Dendritic cell treated with granulocyte-macrophage colony-stimulating factor and Interleukin-4, amounts not matched to agents 40 ng/mL and 50 ng/mL, for 4 days (primary cell): Measurements from ENCODE around the gene AVPI1.
"Not testable (repeated sequence)": the region's sequence is repeated elsewhere in the genome, so short reads cannot be mapped to it uniquely, and the experiment has no call there.

Experiments
- H3K27ac Mint-ChIP-seq: one replicate; pipeline ENCODE4 v1.8.0; 2022; ENCODE audit warnings: mild to moderate bottlenecking, mixed read lengths
- H3K27me3 Mint-ChIP-seq: one replicate; pipeline ENCODE4 v1.8.0; 2022; ENCODE audit warnings: mild to moderate bottlenecking, mixed read lengths
- H3K36me3 Mint-ChIP-seq: one replicate; pipeline ENCODE4 v1.8.0; 2022; ENCODE audit warnings: low read depth, mixed read lengths
- H3K4me1 Mint-ChIP-seq: one replicate; pipeline ENCODE4 v1.8.0; 2022; ENCODE audit warnings: low read depth, mixed read lengths
- H3K4me3 Mint-ChIP-seq: one replicate; pipeline ENCODE4 v1.8.0; 2022; ENCODE audit warnings: mild to moderate bottlenecking, moderate library complexity, mixed read lengths
- H3K9me3 Mint-ChIP-seq: one replicate; pipeline ENCODE4 v1.8.0; 2022; ENCODE audit warnings: mixed read lengths
- intact Hi-C: fragments of 100-400 bp; cut with micrococcal nuclease; formaldehyde crosslinking; loops from one replicate; pipeline ENCODE4 v1.15.0; 2022

The AVPI1 gene

DNA sequence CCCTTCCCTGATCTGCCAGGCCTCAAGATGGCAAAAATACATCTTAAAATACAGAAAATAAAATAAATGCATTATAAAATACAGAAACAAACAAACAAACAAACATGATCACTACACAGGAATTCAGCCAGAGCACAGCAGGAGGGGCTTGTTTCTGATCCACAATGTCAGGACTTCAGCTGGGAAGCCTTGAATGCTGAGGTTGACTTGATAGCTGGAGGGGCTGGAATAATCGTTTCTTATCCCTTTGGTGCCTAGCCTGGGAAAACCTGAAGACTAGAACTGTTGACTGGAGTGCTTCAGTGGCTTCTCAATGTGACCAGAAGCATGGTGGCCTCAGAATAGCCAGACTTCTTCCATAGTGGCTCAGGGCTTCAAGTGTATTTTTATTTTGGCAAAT, 17.3 kb upstream of the AVPI1 start:
- peaks cover 17% of the 10 kb centered on the region for H3K4me1 Mint-ChIP-seq
- intact Hi-C loops: no loop called here
- H3K27me3 Mint-ChIP-seq: peaks cover 15% of the 10 kb centered on the region
- no peak overlapping the region for H3K27ac Mint-ChIP-seq
- no peaks in the 10 kb centered on the region for H3K36me3 Mint-ChIP-seq
- H3K9me3 Mint-ChIP-seq: no peaks in the 10 kb centered on the region
- H3K4me3 Mint-ChIP-seq: no peak overlapping the region

DNA sequence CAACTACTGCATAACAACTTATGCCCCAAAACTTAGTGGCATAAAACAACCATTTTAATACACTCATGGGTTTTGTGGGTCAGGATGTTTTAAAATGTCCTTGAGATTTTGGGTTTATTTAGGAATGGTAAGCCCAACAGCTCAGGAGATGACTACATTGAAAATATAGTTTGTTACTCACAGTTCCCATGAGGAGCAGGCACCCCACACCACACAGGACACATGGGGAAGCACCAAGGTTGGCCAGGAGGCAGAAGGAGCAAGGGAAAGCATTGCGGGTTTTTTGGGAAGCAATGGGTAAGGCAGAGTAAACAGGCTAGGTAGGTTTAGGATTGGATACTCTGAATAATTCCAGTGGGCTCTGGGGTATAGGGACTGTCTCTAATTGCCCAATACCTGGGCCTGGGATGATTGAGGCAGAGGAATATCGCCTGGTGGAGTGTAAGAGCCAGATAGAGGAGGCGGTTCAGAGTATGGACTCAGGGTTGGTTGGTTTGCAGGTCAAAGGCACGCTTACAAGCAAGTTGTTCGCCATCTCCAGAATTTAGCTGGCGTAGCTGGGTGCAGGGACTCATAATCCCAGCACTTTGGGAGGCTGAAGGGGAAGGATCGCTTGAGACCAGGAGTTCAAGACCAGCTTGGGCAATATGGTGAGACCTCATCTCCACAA, 16.5 kb upstream of the AVPI1 start:
- Mint-ChIP-seq H3K9me3 (no peaks in the 10 kb centered on the region), H3K36me3 (no peaks in the 10 kb centered on the region), H3K4me1 (peaks cover 12% of the 10 kb centered on the region), H3K4me3 (no peak overlapping the region), H3K27ac (no peak overlapping the region), H3K27me3 (peaks cover 10% of the 10 kb centered on the region)
- intact Hi-C loops: no loop called here

DNA sequence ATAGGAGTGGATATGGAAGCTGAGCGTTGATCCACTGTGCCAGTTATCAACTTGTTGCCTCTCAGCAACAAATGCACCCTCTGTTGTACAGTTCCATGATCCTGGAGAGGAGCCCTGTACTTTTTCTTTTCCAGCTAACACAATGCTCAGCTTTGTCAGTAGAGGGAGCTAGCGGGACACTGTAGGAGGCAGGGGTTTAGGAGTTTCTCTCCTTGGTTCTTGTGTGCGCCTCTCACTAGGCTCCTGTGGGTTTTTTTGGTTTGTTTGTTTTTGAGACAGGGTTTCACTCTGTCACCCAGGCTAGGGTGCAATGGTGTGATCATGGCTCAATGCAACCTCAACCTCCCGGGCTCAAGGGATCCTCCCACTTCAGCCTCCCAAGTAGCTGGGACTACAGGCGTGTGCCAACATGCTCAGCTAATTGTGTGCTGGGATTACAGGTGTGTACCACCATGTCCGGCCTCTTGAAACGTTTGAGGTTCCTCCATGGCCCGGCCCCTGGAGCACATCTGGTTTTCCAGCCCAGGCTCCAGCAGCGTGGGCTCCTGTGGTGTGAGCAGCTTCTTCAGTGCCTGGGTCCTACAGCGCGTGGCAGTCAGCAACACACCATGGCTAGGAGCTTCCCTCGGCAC, 14.5 kb upstream of the AVPI1 start:
- Mint-ChIP-seq H3K4me3 (no peak overlapping the region), H3K27me3 (peaks cover 5% of the 10 kb centered on the region), H3K4me1 (peaks cover 12% of the 10 kb centered on the region), H3K36me3 (no peaks in the 10 kb centered on the region), H3K27ac (no peak overlapping the region), H3K9me3 (no peaks in the 10 kb centered on the region)
- intact Hi-C loops: loop anchor here (2.0 kb wide), 1 partner anchor 19 kb away; no protein-coding TSS in a partner anchor

DNA sequence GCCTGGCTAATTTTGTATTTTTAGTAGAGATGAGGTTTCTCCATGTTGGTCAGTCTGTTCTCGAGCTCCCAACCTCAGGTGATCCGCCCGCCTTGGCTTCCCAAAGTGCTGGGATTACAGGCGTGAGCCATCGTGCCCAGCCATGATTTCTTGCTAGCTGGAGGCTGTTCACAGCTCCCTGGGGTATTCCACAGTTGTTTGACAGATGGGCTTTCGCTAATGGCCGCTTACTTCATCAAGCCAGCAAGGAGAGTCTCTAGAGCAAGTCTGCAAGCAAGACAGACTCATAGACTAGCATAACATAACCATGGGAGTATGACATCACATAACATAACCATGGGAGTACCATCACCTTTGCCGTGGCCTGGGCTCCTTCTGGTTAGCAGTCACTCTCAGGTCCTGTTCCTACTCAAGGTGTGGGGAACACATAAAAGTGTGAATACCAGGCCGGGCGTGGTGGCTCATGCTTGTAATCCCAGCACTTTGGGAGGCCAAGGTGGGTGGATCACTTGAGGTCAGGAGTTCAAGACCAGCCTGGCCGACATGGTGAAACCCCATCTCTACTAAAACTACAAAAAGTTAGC, 11.1 kb upstream of the AVPI1 start:
- intact Hi-C loops: loop anchor here (5.0 kb wide), 1 partner anchor 34 kb away; no protein-coding TSS in a partner anchor
- H3K27me3 Mint-ChIP-seq, H3K4me3 Mint-ChIP-seq, H3K9me3 Mint-ChIP-seq, H3K36me3 Mint-ChIP-seq, H3K27ac Mint-ChIP-seq: not testable (repeated sequence)
- peaks cover 12% of the 10 kb centered on the region for H3K4me1 Mint-ChIP-seq

DNA sequence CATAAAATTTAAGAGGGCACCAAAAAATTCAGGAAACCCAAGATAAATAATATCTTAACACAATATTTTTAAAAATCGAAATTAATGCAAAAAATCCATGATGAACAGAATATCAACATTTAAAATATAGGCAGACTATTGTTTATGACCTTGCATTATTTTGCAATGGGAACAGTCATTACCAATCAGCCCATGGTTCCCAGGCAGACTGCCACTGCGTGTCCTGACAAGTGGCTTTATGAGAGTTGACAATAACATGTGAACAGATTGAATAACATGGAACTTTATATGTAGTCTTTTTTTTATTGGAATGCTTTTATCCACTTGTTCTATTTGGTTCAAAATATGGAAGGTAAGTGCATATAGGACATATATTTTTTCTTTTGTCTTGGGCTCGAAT, 3.1 kb upstream of the AVPI1 start:
- H3K4me1 Mint-ChIP-seq: peaks cover 39% of the 10 kb centered on the region
- H3K9me3 Mint-ChIP-seq: no peaks in the 10 kb centered on the region
- H3K4me3 Mint-ChIP-seq: no peak overlapping the region
- intact Hi-C loops: no loop called here
- no peaks in the 10 kb centered on the region for H3K27me3 Mint-ChIP-seq
- peak overlapping the region; percentile 93 for H3K27ac Mint-ChIP-seq
- H3K36me3 Mint-ChIP-seq: peaks cover 6% of the 10 kb centered on the region

DNA sequence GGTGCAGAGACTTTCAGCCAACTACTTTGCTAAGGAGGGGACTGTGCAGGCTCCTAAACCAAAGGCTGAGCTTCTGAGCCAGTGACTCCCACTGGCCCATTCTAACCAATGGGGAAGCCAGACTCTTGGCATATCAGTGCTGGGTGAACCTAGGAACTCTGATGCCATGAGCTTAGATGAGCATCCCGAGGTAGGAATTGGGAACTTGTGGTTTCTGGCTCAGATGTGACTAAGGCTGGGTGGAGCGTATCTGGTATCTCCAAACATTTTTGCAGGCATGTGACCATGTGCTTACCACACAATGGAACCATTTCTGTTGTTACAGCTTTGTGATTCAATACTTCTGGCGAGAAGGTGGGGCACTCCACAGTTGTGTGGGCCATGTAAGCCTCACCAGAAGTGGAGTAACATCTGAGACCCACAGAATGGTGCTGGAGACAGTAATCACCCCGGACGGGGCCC, 2.5 kb upstream of the AVPI1 start:
- Mint-ChIP-seq H3K27ac (peak overlapping the region; percentile 93), H3K4me3 (no peak overlapping the region), H3K9me3 (no peaks in the 10 kb centered on the region), H3K27me3 (no peaks in the 10 kb centered on the region), H3K36me3 (peaks cover 6% of the 10 kb centered on the region), H3K4me1 (peaks cover 44% of the 10 kb centered on the region)
- intact Hi-C loops: no loop called here

DNA sequence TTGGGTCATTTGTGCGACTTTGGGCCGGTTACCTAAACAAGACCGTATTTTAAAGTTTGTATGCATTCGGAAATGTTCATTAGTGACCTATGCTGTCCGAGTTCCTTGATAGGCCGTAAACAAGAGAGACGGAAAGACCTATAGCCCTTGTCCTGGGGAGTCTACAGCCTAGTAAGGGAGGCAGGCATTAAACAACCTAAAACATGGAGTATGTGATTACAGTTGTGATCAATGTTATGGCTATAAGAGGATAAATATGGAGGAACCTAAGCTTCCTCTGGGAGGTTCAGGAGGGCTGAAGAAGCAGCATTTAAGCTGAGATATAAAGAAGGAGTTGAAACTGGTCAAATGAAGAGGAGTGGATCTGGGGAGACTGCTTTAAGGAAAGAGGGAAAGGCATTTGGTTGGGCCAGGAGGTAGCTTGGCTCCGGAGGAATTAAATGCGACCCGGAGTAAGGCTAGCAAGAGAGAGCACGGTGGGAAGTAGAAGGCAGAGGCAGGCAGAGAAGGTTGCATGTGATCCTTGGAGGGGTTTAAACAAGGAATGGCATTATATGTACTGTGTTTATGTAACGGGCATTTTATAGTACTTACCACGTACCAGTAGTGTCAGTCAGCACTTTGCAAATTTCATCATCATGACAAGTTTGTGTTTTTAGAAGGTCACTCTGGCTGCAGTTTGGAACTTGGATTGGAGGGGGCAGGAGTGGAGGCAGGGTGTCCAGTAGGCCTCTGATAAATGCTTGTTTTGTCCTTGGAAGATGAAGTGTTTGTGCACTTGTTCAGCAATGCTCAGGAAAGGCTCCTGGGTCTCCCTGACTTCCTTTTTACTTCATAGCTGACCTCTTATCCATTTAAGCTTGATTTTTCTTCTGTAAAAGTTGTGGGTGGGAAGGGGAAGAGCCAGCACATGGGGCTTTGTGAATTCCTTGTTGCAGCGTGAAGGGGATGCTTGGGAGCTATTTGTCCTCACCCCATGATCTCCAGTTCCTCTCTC, 1.0 kb upstream of the AVPI1 start:
- no peaks in the 10 kb centered on the region for H3K27me3 Mint-ChIP-seq

DNA sequence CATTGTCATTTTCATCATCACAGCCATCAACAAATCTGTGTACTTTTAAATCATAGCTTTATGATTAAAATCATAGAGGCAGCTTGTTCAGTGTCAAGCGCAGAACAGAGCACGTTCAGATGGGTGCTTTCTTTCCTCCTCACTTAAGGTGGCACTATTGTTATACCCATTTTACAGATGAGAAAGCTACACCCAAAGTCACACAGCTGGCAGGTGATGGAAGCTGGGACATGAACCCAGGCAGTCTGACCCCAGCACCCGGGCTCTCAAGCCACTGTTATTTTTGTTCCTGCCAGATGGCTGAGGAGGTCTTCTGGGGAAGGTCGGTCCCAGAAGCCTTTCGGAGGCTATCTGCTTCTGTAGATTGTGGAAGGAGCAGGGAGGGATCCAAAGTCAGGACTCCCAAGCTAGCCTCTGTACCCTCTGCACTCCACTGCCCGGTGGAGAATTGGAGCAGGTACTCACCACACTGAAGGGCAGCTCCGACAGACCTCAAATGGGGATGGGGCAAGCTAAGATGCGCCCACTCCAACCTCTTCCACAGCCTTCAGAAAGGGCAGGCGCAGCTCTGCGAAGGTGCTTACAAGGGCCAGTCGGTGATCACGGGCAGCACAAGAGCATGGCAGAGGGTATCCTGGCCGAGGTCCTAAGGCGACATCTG, 610 bp downstream of the AVPI1 start:
- H3K27ac Mint-ChIP-seq: peak overlapping the region; percentile 93
- peaks cover 6% of the 10 kb centered on the region for H3K36me3 Mint-ChIP-seq
- H3K4me3 Mint-ChIP-seq: peak overlapping the region; percentile 90
- H3K9me3 Mint-ChIP-seq: no peaks in the 10 kb centered on the region
- intact Hi-C loops: loop anchor here (2.0 kb wide), 1 partner anchor 46 kb away; the partner anchor contains the start of gene PI4K2A
- peaks cover 70% of the 10 kb centered on the region for H3K4me1 Mint-ChIP-seq
- no peaks in the 10 kb centered on the region for H3K27me3 Mint-ChIP-seq

More for the DNA sequence above, 1.0 kb upstream of the AVPI1 start:
- Mint-ChIP-seq H3K27ac (peak overlapping the region; percentile 93), H3K9me3 (no peaks in the 10 kb centered on the region), H3K36me3 (peaks cover 6% of the 10 kb centered on the region), H3K4me3 (peak overlapping the region; percentile 90), H3K4me1 (peaks cover 58% of the 10 kb centered on the region)
- intact Hi-C loops: loop anchor here (2.0 kb wide), 1 partner anchor 47 kb away; the partner anchor contains the start of gene PI4K2A

DNA sequence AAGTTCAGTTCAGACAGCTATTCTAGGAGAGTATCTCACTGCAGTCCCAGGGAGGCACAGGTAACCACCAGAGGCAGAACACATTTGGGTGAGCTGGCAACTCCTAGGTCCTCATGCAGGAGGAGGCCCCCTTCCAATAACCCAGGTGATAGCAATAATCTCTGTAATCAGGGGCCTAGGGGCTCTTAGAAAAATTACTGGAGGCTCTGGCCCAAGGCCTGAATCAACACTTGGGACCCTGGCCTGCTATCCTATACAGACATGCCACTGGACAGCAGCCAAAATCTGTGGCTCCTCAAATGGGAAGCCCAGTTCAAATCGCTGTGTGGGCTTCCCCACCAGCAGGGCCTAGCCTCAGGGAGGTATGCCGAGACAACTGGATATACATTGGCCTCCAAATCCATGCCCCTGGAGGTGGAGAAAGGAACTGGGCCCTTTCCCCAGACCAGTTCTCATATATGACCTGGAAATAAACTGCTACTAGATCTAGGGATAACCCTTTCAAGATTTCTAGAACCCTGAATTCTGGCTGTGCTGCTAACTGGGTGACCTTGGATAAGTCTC, 1.6 kb downstream of the AVPI1 start:
- Mint-ChIP-seq H3K27ac (peak overlapping the region; percentile 93), H3K4me3 (peak overlapping the region; percentile 90), H3K27me3 (no peaks in the 10 kb centered on the region), H3K9me3 (no peaks in the 10 kb centered on the region), H3K4me1 (peaks cover 67% of the 10 kb centered on the region), H3K36me3 (peaks cover 7% of the 10 kb centered on the region)
- intact Hi-C loops: no loop called here

DNA sequence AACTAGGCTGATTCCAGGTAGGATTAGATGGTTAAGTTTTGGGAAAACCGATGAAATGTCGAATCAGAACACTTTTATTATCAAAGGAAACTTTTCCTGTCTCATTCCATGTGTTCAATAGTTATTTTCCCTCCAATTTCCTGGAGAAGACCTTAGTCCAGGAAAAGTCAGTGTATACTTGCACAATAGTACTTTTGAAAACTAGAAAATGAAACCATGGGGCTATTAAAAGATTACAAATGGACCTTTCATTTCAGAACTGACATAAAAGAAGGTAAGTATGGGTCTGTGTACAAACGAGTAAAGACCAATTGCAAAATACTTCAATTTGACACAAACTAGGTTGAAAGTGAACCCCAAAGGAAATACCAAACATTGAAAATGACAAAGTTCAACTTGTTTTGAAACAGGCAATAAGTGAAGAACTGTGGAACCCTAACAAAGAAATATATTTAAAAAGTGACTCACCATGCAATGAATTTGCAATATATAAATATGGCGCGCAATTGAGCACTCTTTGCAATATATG, 2.1 kb downstream of the AVPI1 start:
- intact Hi-C loops: no loop called here
- Mint-ChIP-seq H3K36me3 (peaks cover 13% of the 10 kb centered on the region), H3K4me3 (peak overlapping the region; percentile 90), H3K27ac (peak overlapping the region; percentile 93), H3K4me1 (peaks cover 66% of the 10 kb centered on the region), H3K27me3 (no peaks in the 10 kb centered on the region), H3K9me3 (no peaks in the 10 kb centered on the region)

DNA sequence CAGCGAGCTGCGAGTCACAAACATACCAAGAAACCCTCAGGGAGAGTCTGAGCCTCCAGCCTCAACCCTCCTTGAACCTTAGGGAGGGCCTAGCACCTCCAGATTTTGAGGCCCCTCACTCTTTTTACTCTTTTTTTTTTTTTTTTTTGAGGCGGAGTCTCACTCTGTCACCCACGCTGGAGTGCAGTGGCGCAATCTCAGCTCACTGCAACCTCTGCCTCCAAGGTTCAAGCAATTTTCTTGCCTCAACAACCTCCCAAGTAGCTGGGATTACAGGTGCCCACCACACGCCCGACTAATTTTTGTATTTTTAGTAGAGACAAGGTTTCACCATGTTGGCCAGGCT, 2.7 kb downstream of the AVPI1 start:
- Mint-ChIP-seq H3K4me3 (peak overlapping the region; percentile 90), H3K27ac (peak overlapping the region; percentile 93), H3K4me1 (peaks cover 60% of the 10 kb centered on the region), H3K36me3 (peaks cover 18% of the 10 kb centered on the region)
- H3K9me3 Mint-ChIP-seq, intact Hi-C loops, H3K27me3 Mint-ChIP-seq: not testable (repeated sequence)

DNA sequence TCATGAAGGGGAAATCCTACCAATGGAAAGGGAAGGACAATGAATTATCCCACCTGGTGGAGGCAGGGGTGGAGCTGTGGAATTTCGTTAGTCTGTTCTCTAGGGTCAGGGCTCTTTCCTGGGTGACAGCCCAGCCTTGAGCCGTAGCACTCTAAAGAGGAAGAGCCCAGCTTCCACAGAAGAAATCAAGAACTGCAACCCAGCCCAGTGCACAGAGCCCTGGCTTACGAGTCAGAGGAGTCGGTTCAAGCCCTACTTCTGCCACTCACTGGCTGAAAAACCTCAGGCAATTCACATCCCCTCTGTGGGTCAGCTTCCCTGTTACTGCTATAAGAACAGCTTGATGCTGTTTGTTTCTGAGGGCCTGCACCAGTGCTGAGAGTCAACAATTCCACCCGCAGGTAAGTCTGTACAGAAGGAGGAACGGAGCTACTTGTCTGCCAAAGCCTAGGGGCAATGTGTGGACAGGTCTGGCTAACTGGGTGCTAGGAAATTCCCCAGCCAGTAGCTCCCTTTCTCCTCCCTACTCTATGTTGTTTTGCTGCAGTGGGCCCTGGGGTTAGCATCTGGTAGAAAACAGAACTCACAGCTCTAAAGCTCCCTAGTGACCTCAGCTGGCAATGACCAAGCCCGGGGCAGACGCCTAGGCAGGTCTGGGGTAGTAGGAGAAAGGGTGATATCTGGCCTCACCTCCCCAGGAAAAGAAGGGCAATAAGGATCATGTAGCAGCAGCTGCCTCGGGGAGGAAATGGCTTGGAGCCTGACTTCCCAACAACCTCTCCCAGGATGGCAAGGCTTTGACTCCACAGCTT, 3.3 kb downstream of the AVPI1 start:
- peak overlapping the region; percentile 93 for H3K27ac Mint-ChIP-seq
- no peaks in the 10 kb centered on the region for H3K9me3 Mint-ChIP-seq
- peak overlapping the region; percentile 90 for H3K4me3 Mint-ChIP-seq
- intact Hi-C loops: loop anchor here (2.0 kb wide), 1 partner anchor 17 kb away; no protein-coding TSS in a partner anchor
- peaks cover 57% of the 10 kb centered on the region for H3K4me1 Mint-ChIP-seq
- H3K27me3 Mint-ChIP-seq: no peaks in the 10 kb centered on the region
- peaks cover 24% of the 10 kb centered on the region for H3K36me3 Mint-ChIP-seq
